ENCODE data around the gene SNX10. TPM values are rescaled to one million over a fixed set of nuclear protein-coding genes. Genes with fewer than 3 reads are reported as not detected.

The SNX10 gene
- total and polyA plus RNA-seq, 8 donors, result 0.58 to 55.0 (median 3.0) TPM; not detected in 2

DNA sequence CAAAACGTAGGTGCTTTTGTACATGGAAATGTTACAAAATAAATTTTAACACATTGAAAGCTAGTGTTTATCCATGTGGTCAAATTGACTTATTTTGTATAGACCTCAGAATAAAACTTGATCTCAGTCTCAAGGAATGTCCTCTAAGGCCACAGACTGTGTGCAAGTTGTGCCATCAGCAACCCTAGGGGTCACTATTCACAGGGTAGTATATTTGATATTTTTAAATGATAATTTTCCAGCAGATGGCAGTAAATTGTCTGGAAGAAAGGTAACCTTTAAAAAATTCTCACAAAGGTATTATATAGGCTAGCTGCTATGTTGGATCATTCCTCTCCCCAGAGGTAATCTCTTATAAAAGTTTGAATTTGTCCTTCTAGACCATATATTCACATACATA, 12.9 kb upstream of the SNX10 start:
- DNase-seq, result no peak

DNA sequence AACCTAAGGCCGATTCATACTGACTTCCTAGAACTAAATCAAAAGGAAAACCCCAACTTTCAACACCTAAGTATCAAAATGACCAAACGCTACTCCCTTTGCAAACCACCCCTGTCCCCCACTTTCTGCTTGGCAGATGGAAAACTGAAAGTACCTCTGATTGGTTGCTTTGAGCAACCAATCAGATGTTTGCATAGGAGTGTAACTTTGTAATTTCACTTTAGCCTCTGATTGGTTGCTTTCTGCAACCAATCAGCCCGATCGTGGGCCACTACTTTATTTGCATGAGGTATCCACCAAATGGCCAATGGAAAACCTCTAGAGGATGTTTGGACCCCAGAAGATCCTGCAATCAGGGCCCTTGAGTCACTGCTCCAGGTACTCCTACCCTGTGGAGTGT, 12.3 kb upstream of the SNX10 start:
- Histone ChIP-seq H3K27me3 (no peaks in the 10 kb centered on the region), H3K9me3 (no peaks in the 10 kb centered on the region), H3K27ac (no peak overlapping the region), H3K36me3 (no peaks in the 10 kb centered on the region), H3K4me1 (no peaks in the 10 kb centered on the region), H3K4me3 (no peak overlapping the region)
- no peak for DNase-seq
- intact Hi-C loops (cut with DNase I; ENCODE audit: low total_unique reads), result no loop called here
- WGBS, 5 donors, result 68 to 83% (median 81%) methylated on average over 4 of the region's 4 CpGs
- TF ChIP-seq EP300 (IDR thresholded peaks at IDR 0.05) (no peak), POLR2AphosphoS5 (IDR thresholded peaks at IDR 0.05) (no peak), POLR2A (IDR thresholded peaks at IDR 0.05) (no peak)
- TF ChIP-seq, protein P1, sequence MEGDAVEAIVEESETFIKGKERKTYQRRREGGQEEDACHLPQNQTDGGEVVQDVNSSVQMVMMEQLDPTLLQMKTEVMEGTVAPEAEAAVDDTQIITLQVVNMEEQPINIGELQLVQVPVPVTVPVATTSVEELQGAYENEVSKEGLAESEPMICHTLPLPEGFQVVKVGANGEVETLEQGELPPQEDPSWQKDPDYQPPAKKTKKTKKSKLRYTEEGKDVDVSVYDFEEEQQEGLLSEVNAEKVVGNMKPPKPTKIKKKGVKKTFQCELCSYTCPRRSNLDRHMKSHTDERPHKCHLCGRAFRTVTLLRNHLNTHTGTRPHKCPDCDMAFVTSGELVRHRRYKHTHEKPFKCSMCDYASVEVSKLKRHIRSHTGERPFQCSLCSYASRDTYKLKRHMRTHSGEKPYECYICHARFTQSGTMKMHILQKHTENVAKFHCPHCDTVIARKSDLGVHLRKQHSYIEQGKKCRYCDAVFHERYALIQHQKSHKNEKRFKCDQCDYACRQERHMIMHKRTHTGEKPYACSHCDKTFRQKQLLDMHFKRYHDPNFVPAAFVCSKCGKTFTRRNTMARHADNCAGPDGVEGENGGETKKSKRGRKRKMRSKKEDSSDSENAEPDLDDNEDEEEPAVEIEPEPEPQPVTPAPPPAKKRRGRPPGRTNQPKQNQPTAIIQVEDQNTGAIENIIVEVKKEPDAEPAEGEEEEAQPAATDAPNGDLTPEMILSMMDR (IDR thresholded peaks at IDR 0.05), result no peak

More for the DNA sequence above, 12.9 kb upstream of the SNX10 start:
- intact Hi-C loops (cut with DNase I; ENCODE audit: low total_unique reads), result no loop called here
- no peak overlapping the region for H3K4me3 ChIP-seq
- H3K36me3 ChIP-seq, result no peaks in the 10 kb centered on the region
- H3K27ac ChIP-seq, result no peak overlapping the region
- no peaks in the 10 kb centered on the region for H3K4me1 ChIP-seq
- no peak for TF ChIP-seq POLR2A (IDR thresholded peaks at IDR 0.05)
- TF ChIP-seq, protein P1 (IDR thresholded peaks at IDR 0.05), result no peak
- TF ChIP-seq POLR2AphosphoS5 (IDR thresholded peaks at IDR 0.05), result no peak
- no peak for TF ChIP-seq EP300 (IDR thresholded peaks at IDR 0.05)
- WGBS, 5 donors, result 11 to 29% (median 23%) methylated on average over 1 of the region's 1 CpG
- H3K27me3 ChIP-seq, result no peaks in the 10 kb centered on the region
- H3K9me3 ChIP-seq, result no peaks in the 10 kb centered on the region

DNA sequence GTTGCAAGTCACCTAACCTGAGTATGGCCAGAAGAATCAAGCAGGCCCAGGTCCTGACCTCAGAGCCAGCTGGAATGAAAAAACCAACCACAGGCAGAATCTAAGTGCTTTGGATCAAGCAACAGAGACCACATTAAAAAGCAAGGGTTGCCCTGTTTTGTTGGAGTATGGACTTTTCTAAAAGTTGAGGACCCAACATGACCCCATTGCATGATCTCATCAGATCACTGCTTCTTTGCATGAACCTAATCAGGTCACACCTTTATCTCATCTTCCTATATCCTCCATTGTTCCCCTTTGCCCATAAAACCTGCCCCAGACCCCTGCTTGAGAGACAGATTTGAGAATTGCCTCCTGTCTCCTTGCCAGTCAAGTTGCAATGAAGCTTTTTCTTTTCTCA, 11.6 kb upstream of the SNX10 start:
- intact Hi-C loops (cut with DNase I; ENCODE audit: low total_unique reads), result no loop called here
- no peak for DNase-seq
- Histone ChIP-seq H3K27ac (no peak overlapping the region), H3K27me3 (no peaks in the 10 kb centered on the region), H3K4me3 (no peak overlapping the region), H3K9me3 (no peaks in the 10 kb centered on the region), H3K4me1 (no peaks in the 10 kb centered on the region), H3K36me3 (no peaks in the 10 kb centered on the region)
- no peak for TF ChIP-seq POLR2A (IDR thresholded peaks at IDR 0.05)
- TF ChIP-seq, protein P1 (IDR thresholded peaks at IDR 0.05), result no peak
- no peak for TF ChIP-seq POLR2AphosphoS5 (IDR thresholded peaks at IDR 0.05)
- TF ChIP-seq EP300 (IDR thresholded peaks at IDR 0.05), result no peak

DNA sequence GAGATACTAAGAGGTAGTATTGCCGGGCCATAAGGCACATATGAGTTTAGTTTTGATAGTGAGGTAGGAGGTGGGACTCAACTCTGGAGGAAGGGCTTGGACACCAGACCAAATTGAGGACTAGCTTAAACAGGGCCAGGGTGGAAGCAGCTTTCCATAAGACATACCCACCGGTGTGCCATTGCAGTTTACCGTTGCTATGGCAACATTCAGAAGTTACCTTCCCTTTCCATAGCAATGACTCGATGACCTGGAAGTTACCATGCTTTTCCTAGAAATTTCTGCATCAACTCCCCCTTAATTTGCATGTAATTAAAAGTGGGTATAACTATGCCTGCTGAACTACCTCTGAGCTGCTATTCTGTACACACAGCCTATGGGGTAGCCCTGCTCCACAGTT, 10.9 kb upstream of the SNX10 start:
- Histone ChIP-seq H3K27me3 (no peaks in the 10 kb centered on the region), H3K9me3 (no peaks in the 10 kb centered on the region), H3K4me1 (no peaks in the 10 kb centered on the region), H3K27ac (no peak overlapping the region), H3K4me3 (no peak overlapping the region), H3K36me3 (no peaks in the 10 kb centered on the region)
- WGBS, 5 donors, result 69 to 84% (median 76%) methylated on average over 3 to 4 of the region's 4 CpGs
- DNase-seq, result no peak
- TF ChIP-seq POLR2AphosphoS5 (IDR thresholded peaks at IDR 0.05), result no peak
- no peak for TF ChIP-seq EP300 (IDR thresholded peaks at IDR 0.05)
- TF ChIP-seq POLR2A (IDR thresholded peaks at IDR 0.05), result no peak
- TF ChIP-seq, protein P1 (IDR thresholded peaks at IDR 0.05), result no peak
- intact Hi-C loops (cut with DNase I; ENCODE audit: low total_unique reads), result no loop called here
